Cardiac muscle cell (in vitro differentiated cells and primary cell): ENCODE results near the gene HAUS5. TPM values are rescaled to one million over a fixed set of nuclear protein-coding genes. Genes with fewer than 3 reads are reported as not detected.
A peak's percentile ranks its signal among the peaks of the same experiment; 100 is the strongest.

Experiments used
- DNase-seq, 2 donors: peaks; one replicate each; pipeline versions ENCODE4 v3.0.0 to v3.0.0-alpha.2; 2010 to 2017; ENCODE audit warnings: low read depth in 1 of 2, low spot score in 1 of 2
- H3K27ac ChIP-seq: fragments of 200-600 bp; sonication (generic); 2 replicates; pipeline ENCODE4 v1.5.1; 2016
- H3K27me3 ChIP-seq: fragments of 200-600 bp; sonication (generic); 2 replicates; pipeline ENCODE4 v1.6.0; 2016; ENCODE audit warnings: control low read depth
- H3K36me3 ChIP-seq: fragments of 200-600 bp; sonication (generic); 2 replicates; pipeline ENCODE4 v1.5.1; 2016; ENCODE audit warnings: control low read depth
- H3K4me1 ChIP-seq: fragments of 200-600 bp; sonication (generic); 2 replicates; pipeline ENCODE4 v1.8.1; 2017; ENCODE audit warnings: low read depth, mild to moderate bottlenecking, mixed run types
- H3K4me3 ChIP-seq: fragments of 200-600 bp; sonication (generic); 2 replicates; pipeline ENCODE4 v1.5.1; 2016; ENCODE audit warnings: mild to moderate bottlenecking
- H3K9me3 ChIP-seq: fragments of 200-600 bp; sonication (generic); 2 replicates; pipeline ENCODE4 v1.5.1; 2017; ENCODE audit warnings: low read depth, mild to moderate bottlenecking, control low read depth
- polyA plus RNA-seq: library from polyadenylated mRNA; unstranded; fragments of >200 nt; fragmentation: Nextera tagmentation; extraction: Ambion mirVana; gene quantifications from 2 replicates; pipeline ENCODE4 v1.2.1, GENCODE V29; 2016
- total RNA-seq: library from RNA; depleted of rRNA; stranded (reverse); fragments of >200 nt; gene quantifications from 2 replicates; pipeline ENCODE4 v1.2.3, GENCODE V29; 2016
- TF ChIP-seq, protein P1 (sequence below): IDR thresholded peaks from 2 replicates; pipeline ENCODE4 v1.5.1; 2012; ENCODE audit warnings: low read depth, mild to moderate bottlenecking, low read length

HAUS5 gene, protein sequence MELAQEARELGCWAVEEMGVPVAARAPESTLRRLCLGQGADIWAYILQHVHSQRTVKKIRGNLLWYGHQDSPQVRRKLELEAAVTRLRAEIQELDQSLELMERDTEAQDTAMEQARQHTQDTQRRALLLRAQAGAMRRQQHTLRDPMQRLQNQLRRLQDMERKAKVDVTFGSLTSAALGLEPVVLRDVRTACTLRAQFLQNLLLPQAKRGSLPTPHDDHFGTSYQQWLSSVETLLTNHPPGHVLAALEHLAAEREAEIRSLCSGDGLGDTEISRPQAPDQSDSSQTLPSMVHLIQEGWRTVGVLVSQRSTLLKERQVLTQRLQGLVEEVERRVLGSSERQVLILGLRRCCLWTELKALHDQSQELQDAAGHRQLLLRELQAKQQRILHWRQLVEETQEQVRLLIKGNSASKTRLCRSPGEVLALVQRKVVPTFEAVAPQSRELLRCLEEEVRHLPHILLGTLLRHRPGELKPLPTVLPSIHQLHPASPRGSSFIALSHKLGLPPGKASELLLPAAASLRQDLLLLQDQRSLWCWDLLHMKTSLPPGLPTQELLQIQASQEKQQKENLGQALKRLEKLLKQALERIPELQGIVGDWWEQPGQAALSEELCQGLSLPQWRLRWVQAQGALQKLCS
- 17.2 and 20.5 TPM in 2 replicates for total RNA-seq
- polyA plus RNA-seq = 25.5 and 29.6 TPM in 2 replicates

DNA sequence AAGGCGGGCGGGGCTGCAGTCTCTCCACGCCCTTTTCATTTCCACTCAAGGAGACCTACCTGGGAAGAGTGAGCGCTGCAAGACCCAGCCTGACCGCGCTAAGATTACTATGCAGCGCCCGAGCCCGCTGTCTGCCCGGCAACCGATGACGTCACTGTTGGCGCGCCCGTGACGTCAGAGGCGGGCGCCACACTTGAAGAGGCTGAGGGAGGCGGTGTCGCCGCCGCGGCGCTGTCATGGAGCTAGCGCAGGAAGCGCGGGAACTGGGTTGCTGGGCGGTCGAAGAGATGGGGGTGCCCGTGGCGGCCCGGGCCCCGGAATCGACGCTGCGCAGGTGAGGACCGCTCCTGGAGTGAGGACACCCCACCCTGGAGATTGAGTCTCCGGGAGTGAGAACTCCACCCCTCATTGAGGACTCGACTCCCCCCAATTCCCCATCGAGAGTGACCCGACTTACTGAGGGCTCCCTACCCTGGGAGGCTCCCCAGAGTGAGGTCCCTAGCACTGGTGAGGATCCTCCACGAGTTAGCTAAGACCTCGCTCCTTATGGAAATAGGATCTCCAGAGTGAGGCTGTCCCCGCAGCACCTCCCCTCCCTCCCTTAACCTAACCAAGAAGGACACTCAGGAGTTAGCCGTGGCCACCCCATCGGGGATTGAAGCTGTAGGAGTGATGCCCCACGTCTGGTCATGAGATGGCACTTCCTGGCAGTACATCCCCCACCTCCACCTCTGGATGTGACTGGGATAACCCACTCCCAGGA, at the start of gene HAUS5:
Gene HAUS5, plus strand, starts transcription at position 177 of the 763 bp plus-strand sequence. Its CDS starts 60 bp downstream, at position 237.
- Histone ChIP-seq H3K9me3 (no peaks in the 10 kb centered on the region), H3K4me1 (no peaks in the 10 kb centered on the region), H3K4me3 (peak within 1 kb of the TSS; percentile 38), H3K36me3 (no peaks in the 10 kb centered on the region), H3K27me3 (no peaks in the 10 kb centered on the region), H3K27ac (no peak within 1 kb of the TSS)
- TF ChIP-seq, protein P1, sequence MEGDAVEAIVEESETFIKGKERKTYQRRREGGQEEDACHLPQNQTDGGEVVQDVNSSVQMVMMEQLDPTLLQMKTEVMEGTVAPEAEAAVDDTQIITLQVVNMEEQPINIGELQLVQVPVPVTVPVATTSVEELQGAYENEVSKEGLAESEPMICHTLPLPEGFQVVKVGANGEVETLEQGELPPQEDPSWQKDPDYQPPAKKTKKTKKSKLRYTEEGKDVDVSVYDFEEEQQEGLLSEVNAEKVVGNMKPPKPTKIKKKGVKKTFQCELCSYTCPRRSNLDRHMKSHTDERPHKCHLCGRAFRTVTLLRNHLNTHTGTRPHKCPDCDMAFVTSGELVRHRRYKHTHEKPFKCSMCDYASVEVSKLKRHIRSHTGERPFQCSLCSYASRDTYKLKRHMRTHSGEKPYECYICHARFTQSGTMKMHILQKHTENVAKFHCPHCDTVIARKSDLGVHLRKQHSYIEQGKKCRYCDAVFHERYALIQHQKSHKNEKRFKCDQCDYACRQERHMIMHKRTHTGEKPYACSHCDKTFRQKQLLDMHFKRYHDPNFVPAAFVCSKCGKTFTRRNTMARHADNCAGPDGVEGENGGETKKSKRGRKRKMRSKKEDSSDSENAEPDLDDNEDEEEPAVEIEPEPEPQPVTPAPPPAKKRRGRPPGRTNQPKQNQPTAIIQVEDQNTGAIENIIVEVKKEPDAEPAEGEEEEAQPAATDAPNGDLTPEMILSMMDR = no peak
- DNase-seq = peak; percentile 91 to 94

DNA sequence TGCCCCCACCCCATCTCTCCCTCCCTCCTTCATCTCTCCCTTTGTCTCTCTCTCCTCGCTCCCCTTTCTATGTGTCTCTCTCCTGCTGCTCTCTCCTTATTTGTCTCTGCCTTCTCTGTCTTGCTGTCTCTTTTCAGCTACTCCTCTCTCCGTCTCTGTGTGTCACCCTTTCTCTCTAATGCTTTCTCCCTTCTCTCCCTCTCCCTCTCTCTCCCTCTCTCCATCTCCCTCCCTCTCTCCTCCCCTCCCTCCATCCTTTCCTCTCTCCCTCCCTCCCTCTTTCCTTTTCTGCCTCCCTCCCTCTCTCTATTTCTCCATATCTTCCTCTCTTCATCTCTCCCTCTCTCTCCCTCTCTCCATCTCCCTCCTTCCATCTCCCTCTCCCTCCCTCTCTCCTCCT, 49.8 kb upstream of the HAUS5 start:
- Histone ChIP-seq H3K36me3 (no peaks in the 10 kb centered on the region), H3K4me3 (no peak overlapping the region), H3K27me3 (peaks cover 42% of the 10 kb centered on the region), H3K9me3 (no peaks in the 10 kb centered on the region), H3K27ac (no peak overlapping the region), H3K4me1 (no peaks in the 10 kb centered on the region)
- no peak for DNase-seq
- TF ChIP-seq, protein P1 = no peak

DNA sequence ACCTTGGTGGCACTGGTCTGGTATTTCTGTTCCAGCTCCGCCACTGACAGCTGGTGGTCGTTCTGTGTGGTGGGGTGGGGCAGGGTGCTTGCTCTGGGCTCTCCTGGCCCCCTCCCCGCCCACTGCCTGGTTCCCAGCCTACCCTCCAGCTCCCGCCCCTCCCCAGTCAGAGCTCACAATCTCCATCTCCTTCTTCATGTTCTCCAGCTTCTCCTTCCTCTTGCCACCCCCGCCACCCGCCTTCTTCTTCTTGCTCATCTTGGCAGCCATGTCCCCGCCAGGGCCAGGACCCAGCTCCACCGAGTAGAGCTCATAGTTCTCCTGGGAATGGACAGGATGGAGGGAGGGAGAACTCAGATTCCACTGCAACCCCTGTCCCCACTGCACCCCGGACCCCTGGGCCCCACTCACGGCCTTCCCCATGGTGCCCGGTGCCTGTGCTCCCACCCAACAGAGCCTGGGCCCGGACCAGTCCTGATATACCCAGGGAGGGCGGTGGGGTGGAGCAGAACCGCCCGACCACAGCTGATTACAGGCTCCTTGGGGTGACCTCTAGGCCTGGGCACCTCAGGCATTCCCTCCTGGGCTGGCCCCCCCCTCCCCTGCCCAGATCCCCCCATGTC, 49.2 kb upstream of the HAUS5 start, which contains the start of gene ATP4A:
Gene ATP4A, minus strand, starts transcription at position 452 of the 623 bp plus-strand sequence. Its CDS starts 29 bp downstream, at position 423.
- Histone ChIP-seq H3K9me3 (no peaks in the 10 kb centered on the region), H3K4me3 (no peak within 1 kb of the TSS), H3K27me3 (peaks cover 39% of the 10 kb centered on the region), H3K36me3 (no peaks in the 10 kb centered on the region), H3K27ac (no peak within 1 kb of the TSS), H3K4me1 (no peaks in the 10 kb centered on the region)
- TF ChIP-seq, protein P1 = no peak
- DNase-seq = no peak

DNA sequence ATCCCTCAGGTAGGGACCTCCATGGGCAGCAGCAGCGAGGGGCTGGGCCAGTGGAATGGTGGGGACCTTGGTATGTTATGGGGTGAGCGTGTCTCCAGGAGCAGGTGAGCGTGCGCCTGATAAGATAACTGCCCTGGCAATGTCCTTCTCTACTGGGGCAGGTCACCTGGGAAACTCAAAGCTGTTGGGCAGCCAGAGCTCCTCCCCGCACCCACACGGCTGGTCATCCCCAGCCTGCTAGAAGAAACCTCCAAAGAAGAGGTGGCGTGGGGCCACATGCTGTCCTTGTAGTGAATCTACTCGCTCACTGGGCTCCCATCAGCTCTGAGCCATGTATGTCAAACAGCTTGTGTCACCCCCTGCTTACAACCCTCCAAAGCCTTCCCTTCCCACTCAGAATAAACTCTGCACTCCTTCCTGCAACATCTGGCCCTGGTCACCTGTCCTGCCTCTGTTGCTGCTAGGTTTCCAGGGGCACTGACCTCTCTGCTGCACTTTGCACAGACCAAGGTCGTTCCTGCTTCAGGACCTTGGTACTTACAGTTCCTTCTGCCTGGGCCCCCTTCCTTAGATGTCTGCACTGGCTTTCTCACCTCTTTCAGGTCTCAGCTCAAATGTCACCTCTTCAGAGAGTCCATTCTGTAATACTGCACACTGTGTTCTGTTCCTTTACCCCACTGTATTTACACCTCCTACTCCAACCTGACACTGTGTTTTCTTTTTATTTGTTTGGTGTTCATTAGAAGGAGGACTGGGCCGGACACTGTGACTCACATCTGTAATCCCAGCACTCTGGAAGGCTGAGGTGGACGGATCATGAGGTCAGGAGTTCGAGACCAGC, 47.3 kb upstream of the HAUS5 start:
- TF ChIP-seq, protein P1 = no peak
- Histone ChIP-seq H3K4me3 (no peak overlapping the region), H3K9me3 (no peaks in the 10 kb centered on the region), H3K27me3 (peaks cover 20% of the 10 kb centered on the region), H3K27ac (no peak overlapping the region), H3K36me3 (no peaks in the 10 kb centered on the region), H3K4me1 (no peaks in the 10 kb centered on the region)
- no peak for DNase-seq
